AG09309 (cell line): ENCODE data around the gene CRACR2B.

ENCODE experiments used
- DNase-seq: peaks from one replicate; pipeline ENCODE4 v3.0.0-alpha.2; 2010; ENCODE audit warnings: low read depth
- H3K4me3 ChIP-seq: 2 replicates; pipeline ENCODE4 v1.5.1; 2011; ENCODE audit warnings: mild to moderate bottlenecking, low read depth, low read length, moderate library complexity; ENCODE audit not compliant: control insufficient read depth
- CTCF ChIP-seq: IDR thresholded peaks from 2 replicates; pipeline ENCODE4 v1.5.1; 2011; ENCODE audit warnings: mild to moderate bottlenecking, low read depth, low read length, inconsistent platforms; ENCODE audit not compliant: insufficient read depth, control insufficient read depth; ENCODE audit errors: missing control alignments

Gene CRACR2B

DNA sequence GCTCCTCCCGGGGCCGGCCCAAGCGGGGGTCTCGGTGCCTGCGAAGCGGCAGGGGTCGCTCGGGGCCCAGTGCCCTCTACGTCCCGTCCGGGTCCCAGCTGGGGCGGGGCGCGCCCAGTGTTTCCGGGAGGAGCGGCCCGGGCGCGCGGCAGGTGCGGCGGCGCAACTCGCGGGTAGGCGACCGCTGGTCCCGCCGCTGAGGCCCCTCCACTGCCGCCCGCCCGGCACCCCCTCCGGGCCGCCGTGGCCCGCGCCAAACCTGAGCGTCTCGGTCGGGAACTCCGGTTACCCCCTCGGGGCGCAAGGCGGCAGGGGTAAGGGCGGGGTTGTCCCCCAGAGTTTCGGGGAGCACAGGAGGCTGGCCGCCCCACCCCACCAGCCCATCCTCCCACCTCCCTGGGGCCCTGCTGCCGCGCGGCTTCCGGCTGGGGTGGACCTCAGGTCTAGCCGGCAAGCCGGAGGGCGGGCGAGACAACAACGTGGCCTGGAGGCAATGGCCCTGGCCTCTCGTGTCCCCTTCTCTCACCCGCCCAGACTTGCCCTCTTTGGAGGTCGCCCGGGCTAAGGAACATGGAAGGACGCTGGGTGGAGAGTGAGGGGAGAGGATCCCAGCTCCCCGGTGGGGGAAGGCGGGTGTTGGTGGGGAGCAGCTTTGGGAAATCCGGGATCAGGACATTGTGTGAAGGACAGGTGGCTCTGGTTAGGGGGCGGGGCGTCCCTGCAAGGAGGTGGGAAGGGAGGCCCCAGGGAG, 398 bp upstream of the CRACR2B start:
- DNase-seq: no peak
- TF ChIP-seq CTCF: no peak
- no peak overlapping the region; the same call in 1 of the 2 replicates for H3K4me3 ChIP-seq

DNA sequence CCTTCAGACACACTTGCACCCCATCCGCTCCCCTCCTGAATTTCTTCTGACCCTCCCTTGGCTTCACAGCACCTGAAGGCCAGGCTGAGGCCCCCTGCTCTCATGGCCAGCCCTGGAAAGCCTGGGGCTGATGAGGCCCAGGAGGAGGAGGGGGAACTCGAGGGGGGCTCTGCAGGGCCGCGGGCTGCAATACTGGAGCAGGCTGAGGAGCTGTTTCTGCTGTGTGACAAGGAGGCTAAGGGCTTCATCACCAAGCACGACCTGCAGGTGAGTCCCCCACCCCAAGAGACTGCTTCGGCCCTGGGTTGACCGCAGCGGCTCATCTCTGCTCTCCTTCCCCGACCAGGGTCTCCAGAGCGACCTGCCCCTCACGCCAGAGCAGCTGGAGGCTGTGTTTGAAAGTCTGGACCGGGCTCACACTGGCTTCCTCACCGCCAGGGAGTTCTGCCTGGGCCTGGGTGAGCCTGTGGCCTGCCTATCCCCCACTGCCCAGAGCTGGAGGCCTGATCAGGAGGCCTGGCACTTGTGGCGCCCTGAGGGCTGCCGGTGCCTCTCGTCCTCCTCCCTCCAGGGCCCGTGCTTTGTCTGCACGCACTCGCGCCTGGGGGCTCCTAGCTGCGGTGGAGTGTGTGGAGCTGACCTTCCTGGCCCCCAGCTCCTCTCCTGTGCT, 922 bp downstream of the CRACR2B start:
- no peak overlapping the region for H3K4me3 ChIP-seq
- no peak for TF ChIP-seq CTCF
- no peak for DNase-seq

- no peak for TF ChIP-seq CTCF
- no peak overlapping the region for H3K4me3 ChIP-seq
- DNase-seq: no peak
Measured at GRCh38 chr11:829176-829846, 1.6 kb downstream of the CRACR2B start.

DNA sequence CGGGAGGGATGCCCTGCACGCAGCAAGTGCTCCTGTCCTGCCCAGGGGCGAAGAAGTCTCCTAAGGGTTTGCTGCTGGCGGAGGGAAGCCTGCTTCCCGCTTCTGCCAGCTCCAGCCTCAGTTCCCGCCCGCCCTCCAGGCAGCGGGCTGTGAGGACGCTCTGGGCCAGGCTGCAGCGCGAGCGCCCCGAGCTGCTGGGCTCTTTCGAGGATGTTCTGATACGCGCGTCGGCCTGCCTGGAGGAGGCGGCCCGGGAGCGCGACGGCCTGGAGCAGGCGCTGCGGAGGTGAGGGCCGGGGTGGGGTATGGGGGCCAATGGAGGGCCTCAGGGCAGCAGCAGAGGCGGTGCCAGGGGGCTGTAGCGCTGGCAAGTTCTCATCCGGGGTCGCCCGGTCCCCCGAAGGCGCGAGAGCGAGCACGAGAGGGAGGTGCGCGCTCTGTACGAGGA, 2.2 kb downstream of the CRACR2B start:
- no peak for DNase-seq
- no peak overlapping the region for H3K4me3 ChIP-seq
- TF ChIP-seq CTCF: no peak

GRCh38 chr11:830295-831117, 2.8 kb downstream of the CRACR2B start:
- peak overlapping the region; percentile 28 for H3K4me3 ChIP-seq
- DNase-seq: no peak
- no peak for TF ChIP-seq CTCF
